NCI-H146 treated with DMSO at 0.1 percent for 48 hours (cell line): ENCODE measurements around the gene CCNI2.
"Not testable (repeated sequence)": the region's sequence is repeated elsewhere in the genome, so short reads cannot be mapped to it uniquely, and the experiment has no call there.

Experiments used
- DNase-seq: peaks from one replicate; lab custom pipeline; 2025; ENCODE audit not compliant: unreplicated experiment; lab: John Stamatoyannopoulos, UW

The CCNI2 gene

GRCh38 chr5:132778856-132779255 lies 31.6 kb downstream of the CCNI2 start:
- DNase-seq = no peak

GRCh38 chr5:132779961-132780360 lies 32.7 kb downstream of the CCNI2 start:
- DNase-seq = no peak

- DNase-seq = no peak
Observed at GRCh38 chr5:132780577-132780976, 33.4 kb downstream of the CCNI2 start.

- DNase-seq = no peak
Observed at GRCh38 chr5:132781029-132781428, 33.8 kb downstream of the CCNI2 start.

- no peak for DNase-seq
Observed at GRCh38 chr5:132782101-132782500, 34.9 kb downstream of the CCNI2 start.

GRCh38 chr5:132785365-132785764 lies 38.1 kb downstream of the CCNI2 start:
- no peak for DNase-seq

GRCh38 chr5:132785864-132786263 lies 38.6 kb downstream of the CCNI2 start:
- DNase-seq = no peak

- DNase-seq = no peak
Observed at GRCh38 chr5:132787076-132787475, 39.9 kb downstream of the CCNI2 start.

- DNase-seq = no peak
Observed at GRCh38 chr5:132788508-132788907, 41.3 kb downstream of the CCNI2 start.

GRCh38 chr5:132788990-132789886 lies 42.0 kb downstream of the CCNI2 start:
- no peak for DNase-seq

- no peak for DNase-seq
Observed at GRCh38 chr5:132790201-132790865, 43.1 kb downstream of the CCNI2 start.

- DNase-seq = no peak
Observed at GRCh38 chr5:132791026-132791425, 43.8 kb downstream of the CCNI2 start.

- DNase-seq = no peak
Observed at GRCh38 chr5:132797651-132798050, 50.4 kb downstream of the CCNI2 start.

- no peak for DNase-seq
Observed at GRCh38 chr5:132799392-132799791, 52.2 kb downstream of the CCNI2 start.

GRCh38 chr5:132800545-132800944 lies 53.3 kb downstream of the CCNI2 start:
- DNase-seq = no peak

- no peak for DNase-seq
Observed at GRCh38 chr5:132802044-132802684, 54.9 kb downstream of the CCNI2 start.

GRCh38 chr5:132802685-132803066 lies 55.5 kb downstream of the CCNI2 start:
- not testable (repeated sequence) for DNase-seq
